GM12801 (cell line): ENCODE data around the gene TAC4.

Source experiments
- CTCF ChIP-seq: IDR thresholded peaks from one replicate; pipeline ENCODE4 v1.5.1; 2011; ENCODE audit warnings: control low read depth; ENCODE audit not compliant: insufficient read length; ENCODE audit errors: extremely low read depth

TAC4 gene

GRCh38 chr17:49817993-49818392 is 29.9 kb downstream of the TAC4 start:
- no peak for TF ChIP-seq CTCF

GRCh38 chr17:49815761-49816281 is 32.0 kb downstream of the TAC4 start:
- no peak for TF ChIP-seq CTCF

GRCh38 chr17:49814781-49815529 is 32.9 kb downstream of the TAC4 start:
- no peak for TF ChIP-seq CTCF

GRCh38 chr17:49809056-49809455 is 38.8 kb downstream of the TAC4 start:
- no peak for TF ChIP-seq CTCF

GRCh38 chr17:49798738-49799137 is 49.1 kb downstream of the TAC4 start:
- TF ChIP-seq CTCF = no peak

- no peak for TF ChIP-seq CTCF
Observed at GRCh38 chr17:49798182-49798581, 49.7 kb downstream of the TAC4 start.

GRCh38 chr17:49795372-49795771 is 52.5 kb downstream of the TAC4 start:
- no peak for TF ChIP-seq CTCF
